GM19025 (cell line): Measurements from ENCODE around the gene IL1RAP.

Experiments
- ATAC-seq: cut with Tn5 transposase; IDR thresholded peaks from one replicate; pipeline ENCODE4 v1.9.1; 2021; ENCODE audit warnings: mild to moderate bottlenecking, low read depth, moderate library complexity; ENCODE audit not compliant: unreplicated experiment

The IL1RAP gene

DNA sequence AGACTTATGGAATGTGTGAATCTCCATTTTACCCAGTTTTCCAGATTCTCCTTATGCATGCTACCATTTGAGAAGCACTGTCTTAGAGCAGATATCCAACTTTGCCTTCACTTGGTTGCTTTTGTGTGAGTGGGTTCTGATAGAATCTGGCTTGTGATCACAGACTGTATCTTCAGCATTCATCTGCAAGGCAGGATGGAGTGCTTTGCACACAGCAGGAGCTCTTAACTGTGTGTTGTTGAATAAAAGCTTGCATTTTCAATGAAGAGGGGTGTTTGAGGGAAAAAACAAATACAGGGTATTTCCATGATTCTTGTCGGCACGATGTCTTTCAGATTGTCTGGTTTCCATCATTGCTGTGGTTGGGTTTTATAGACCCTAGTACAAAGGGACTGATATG, 24.4 kb downstream of the IL1RAP start:
- no peak for ATAC-seq

DNA sequence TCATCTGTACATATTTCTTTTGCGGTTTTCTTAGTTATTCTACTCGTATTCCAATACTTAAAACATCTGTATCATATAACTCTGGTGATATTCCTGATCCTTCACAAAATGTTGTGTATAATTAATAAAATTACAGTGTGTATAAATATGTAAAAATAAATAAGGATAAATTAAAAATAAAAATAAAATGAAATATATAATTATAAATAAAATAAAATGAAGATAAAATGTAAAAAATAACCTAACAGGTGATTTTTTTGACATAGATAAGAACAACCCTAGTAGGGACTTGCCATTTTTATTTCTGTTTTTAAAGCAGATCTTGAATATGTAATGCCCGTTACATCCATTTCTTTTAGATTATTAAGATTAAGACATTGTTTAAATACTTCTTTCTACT, 25.6 kb downstream of the IL1RAP start:
- ATAC-seq: no peak

DNA sequence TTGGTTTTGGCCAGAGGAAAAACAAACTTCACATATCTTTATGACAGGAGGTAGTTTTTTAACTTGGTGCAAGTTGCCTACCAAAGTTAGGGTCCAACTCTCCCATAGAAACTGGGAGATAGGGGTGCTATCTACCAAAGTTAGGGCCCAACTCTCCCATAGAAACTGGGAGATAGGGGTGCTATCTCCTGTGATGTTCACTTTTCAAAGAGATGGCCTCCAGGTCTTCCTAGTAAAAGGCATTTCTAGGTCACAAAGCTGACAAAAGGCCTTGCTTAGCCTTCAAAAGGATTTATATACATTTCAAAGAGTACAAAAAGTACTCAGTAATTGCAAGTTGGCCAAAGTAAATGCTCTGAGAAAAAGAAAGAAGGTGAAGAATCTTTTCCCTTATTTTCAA, 27.1 kb downstream of the IL1RAP start:
- ATAC-seq: no peak

DNA sequence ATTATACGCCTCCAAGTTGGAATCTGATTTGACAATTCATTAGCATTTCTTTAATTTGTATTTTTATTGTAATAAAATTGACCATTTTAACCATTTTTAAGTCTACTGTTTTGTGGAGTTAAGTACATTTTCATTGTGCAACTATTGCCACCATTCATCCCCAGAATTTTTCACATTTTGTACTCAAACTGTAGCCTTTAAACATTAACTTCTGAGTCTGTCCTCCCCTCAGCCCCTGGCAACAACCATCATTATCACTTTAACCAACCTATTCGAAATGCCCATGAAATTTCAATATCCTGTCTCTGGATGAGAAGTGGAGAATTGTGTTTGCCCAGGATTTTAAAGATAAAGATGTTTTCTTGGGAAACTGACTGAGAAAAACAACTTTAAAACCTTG, 27.7 kb downstream of the IL1RAP start:
- ATAC-seq: no peak

DNA sequence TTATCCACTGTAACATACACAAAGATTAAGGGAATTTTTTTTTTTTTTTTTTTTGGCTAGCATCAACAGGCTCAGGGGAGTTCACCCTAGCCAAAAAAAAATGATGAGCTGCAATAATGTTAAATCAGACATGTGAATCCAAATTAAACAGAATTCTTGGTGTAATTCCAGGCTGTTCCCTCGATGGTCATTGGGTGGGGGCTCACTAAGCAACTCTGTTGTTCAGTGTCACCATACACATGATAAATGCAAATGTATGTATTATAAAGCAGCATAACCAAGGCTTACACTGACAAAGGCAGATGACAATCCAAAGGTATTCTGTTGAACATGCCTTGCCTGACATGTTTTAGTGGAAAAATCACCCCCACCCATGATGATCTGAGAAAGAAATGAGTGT, 29.0 kb downstream of the IL1RAP start:
- ATAC-seq: no peak

DNA sequence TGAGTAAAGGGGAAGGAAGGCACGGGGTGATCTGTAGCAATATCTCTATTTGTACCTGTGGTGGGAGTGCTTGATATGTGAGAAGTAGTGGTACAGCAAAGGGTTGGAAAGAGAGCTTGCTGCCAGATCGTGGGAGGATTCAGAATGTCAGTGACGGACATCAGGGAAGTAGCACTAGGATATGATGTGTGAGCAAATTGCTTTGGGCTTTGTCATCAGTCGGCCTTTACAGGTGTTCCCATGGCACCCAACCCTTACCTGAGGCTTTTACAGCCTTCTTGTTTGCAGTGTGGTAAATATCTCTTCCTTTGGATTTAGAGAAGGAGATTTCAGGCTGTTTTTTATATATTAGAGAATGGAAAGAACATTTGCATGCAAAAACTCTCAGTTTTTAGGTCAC, 29.8 kb downstream of the IL1RAP start:
- no peak for ATAC-seq

DNA sequence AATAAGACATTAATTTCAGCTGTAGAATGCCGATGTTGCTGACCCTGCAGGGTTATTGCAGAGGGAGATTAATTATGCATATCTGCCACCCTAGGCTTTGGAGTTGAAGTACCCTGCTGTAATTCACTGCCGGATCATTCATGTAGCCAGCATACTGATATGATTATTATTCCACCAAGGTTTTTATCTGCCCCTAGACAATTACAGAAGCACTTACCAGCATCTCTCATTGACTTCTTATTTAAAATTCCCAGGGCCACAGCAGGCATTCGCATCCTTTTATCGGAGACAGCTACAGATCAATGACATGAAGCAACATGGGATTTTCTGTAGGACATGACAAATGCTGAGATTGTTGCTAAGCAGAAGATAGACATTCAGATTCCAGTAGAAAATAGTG, 31.3 kb downstream of the IL1RAP start:
- ATAC-seq: no peak

DNA sequence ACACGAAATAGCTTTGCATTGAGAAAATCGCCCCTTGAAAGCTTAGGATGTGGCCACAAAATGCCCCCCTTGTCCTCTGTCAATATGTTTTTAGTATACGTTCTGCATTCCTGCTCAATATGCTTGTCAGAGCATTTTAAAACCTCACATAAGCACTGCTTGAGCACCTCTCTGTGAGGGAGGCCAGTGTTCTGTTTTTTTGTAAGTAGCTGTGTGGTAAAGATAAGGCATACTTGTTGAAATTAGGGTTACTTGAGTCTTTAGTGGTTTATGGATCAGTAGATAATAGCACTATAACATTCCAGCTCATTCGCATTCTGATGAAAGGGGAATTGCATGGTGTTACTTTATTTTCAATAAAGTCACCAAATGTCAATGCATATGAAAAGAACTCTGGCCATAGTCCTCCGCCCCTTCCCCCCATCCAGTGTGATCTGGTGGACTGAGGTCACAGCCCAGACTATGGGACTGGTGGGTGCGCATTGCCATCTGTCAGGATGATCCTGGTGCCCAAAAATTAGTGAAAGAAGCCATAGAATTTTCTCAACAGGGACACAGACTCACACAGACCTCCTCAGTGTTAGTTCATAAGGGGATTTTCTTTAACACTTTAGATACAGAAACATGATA, 33.1 kb downstream of the IL1RAP start:
- ATAC-seq: no peak

DNA sequence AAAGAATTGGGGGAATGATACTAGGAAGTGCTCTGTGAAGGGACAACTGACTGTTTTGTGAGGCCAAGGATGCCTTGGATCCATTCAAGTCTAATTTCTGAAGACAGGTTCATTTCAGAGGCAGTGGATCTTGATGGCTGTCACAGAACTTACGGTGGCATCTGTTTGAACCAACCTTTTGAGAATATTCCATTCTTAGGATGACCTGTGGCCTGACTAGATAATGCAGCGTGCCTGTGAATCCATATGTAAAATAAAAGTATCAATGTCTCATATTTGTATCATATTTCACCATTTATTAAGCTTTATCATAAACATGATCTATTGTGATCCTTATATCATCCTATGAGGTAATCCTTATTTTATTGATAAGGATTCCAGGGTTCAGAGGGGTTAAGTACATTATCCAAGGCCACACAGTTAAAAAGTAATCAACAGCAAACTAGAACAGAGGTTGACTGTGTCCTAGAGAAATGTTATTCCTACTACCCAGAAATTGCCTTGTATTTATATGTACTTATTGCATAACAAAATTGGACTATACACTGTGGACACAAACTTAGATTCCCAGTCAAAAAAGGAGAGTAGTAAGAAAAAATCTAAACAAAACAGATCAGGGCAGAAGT, 34.3 kb downstream of the IL1RAP start:
- ATAC-seq: no peak

DNA sequence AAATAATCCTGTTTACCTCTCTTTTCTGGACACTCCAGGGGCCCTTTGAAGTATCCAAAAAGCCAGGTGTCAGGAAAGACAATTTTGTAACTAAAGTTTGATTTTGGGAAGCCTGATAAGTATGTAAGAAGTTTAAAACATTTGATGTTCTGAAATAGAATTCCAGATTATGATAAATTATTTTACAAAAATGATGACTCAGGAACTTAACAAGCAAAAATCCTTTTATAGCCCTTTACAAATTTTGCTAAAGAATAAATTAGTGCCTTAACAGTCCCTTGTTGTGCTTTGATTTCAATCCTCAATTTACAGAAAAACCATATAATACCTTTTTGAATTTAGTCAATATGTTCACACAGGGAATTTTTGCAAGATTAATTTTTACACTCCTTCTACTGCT, 38.1 kb downstream of the IL1RAP start:
- ATAC-seq: no peak

DNA sequence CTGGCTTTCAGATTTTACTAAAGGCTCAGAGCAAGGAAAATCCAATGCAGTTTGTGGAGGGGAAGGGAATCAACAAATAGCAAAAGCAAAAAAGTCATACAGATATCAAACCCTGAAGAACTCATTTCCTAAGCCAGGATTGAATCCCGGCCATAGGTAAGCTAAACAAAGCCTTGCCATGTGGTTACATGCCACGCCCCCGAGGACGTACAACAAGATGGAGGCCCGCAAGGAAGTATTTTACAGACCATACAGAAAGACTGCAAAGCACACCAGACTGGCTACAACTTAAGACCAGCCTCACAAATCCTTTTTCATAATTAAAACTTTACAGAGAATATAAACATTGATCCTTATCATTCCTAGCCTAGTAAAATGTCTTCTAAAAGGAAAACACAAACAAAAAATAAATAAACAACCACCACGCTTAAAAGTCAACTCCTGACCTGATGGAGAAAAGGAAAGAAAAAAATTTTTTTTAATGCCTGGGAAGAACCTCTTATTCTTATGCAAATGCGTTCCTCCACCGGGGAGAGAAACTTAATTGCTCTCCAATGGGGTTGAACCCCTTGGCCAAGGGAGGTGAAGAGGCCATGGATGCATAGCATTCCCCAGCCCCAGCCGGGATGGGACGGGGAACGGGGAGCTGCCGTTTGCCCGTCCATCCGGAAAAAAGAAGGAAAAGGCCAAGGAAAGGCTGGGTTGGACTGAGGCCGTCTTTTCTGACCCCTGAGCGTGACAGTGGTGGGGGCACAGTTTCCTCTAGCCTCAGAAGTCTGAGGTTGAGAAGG, 39.3 kb downstream of the IL1RAP start:
- no peak for ATAC-seq

DNA sequence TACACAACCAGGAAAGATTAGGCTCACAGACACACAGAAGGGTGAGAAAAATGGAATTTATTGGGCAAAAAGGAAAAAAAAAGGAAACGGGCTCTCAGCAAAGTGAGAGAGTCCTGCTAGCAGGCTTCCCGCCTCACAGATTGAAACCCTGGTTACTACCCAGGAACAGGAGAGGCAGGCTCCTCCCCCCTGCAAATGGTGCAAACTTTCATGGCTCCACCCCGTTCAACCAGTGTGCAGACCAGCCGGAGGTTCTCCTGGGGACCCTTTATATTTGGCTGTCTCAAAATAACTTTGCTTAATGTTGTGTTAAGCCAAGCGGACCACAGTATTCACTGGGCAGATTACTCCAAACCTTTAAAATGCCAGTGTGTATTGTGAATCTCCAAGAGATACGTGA, 40.3 kb downstream of the IL1RAP start:
- ATAC-seq: no peak

DNA sequence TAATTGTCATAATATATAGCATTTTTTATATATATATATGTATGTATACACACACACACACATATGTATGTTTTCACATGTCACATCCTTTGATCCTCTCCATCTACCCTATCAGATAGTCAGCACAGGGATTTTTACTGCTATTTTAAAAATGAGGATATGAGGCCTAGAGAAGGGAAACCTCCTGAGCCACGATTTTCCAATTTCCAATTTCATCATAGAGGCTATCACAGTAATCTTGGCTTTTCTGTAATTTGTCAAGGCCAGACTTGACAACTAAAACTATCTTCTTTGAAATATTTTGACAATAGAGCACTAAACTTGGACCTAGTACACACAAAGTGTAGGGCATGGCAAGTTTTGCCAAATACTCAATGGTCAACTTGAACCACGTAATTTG, 42.5 kb downstream of the IL1RAP start:
- ATAC-seq: no peak

DNA sequence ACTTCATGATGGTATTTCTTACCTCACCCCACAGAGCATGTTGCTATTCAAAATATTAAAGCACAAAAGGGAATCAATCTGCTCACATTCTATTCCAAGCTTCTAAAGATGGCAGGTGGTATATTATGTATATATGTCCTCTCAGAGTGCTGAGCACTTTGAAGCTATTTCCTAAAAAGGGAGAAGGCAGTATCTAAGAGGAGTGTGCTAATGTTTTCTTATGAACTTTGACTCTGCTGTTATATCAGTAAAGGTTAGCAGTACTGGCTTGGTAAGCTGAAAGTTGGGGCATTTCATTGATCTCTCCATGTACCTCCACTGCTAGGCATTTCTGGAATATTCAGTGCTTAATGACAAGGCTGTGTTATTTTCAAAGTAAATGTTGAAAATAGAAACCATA, 43.4 kb downstream of the IL1RAP start:
- no peak for ATAC-seq

DNA sequence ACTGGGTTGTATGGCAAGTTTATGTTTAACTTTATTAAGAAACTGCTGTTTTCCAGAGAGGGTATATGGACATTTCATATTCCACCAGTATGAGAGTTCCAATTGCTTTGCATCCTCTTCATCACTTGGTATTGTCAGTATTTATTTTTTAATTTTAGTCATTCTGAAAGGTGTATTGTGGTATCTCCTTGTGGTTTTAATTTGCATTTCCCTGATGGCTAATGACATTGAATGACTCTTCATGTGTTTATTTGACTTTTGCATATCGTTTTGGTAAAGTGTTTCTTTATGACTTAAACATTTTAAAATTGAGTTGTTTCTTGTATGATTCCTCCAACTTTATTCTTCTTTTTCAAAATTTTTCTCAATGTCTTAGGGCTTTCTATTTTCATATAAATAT, 44.4 kb downstream of the IL1RAP start:
- ATAC-seq: no peak

DNA sequence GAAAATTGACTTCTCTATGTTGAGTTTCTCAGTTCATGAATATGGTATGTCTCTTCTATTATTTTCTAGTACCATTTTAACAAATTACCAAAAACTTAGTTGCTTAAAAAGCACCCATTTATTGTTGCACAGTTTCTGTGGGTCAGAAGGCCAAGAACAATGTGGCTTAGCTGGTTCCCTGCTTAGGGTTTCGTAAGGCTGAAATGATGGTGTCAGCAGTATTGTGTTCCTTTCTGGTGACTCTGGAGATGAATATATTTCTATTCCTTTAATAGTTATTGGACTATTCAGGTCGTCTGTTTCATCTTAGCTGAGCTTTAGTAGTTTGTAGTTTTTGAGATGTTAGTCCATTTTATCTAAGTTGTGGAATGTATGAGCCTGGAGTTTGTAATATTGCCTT, 44.9 kb downstream of the IL1RAP start:
- ATAC-seq: no peak

DNA sequence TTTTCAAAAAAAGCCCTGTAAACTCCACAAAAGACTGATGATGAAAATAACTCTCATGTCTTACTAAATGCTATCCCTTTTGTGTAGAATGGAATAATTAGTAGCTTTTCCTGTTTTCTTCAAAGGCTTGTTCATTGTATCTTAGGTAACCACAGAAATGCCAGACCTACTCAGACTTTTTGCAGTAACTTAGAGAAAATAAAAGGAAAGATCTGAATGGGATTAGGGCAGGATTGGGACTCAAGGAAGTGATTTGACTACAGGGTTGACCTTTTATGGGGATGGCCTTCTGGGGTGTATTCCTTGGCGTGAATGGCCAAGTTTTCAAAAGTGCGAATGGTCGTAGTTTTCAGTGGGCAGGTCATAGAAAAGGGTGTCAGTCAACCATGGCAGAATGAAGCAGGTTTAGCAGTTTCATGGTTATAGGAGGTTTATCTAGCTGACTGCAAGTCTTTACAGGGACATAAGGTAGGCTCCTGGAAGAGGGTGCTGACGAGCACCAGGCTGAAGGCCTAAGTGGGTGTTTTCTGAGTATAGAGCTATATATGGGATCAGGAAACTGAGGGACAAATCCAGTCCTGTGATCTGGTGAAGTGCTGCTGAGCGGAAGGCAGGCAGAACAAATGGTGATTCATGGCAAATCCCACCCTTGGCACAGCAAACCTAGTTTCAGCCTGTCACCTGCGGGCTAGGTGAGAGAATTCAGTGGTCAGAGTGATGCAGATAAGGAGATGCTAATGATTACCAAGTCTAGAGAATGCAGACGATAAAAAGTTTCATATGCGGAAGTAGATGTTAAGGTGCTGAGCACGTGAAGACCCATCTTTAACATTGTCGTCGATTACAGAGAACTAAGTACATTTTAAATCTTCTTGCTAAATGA, 46.4 kb downstream of the IL1RAP start:
- ATAC-seq: no peak

DNA sequence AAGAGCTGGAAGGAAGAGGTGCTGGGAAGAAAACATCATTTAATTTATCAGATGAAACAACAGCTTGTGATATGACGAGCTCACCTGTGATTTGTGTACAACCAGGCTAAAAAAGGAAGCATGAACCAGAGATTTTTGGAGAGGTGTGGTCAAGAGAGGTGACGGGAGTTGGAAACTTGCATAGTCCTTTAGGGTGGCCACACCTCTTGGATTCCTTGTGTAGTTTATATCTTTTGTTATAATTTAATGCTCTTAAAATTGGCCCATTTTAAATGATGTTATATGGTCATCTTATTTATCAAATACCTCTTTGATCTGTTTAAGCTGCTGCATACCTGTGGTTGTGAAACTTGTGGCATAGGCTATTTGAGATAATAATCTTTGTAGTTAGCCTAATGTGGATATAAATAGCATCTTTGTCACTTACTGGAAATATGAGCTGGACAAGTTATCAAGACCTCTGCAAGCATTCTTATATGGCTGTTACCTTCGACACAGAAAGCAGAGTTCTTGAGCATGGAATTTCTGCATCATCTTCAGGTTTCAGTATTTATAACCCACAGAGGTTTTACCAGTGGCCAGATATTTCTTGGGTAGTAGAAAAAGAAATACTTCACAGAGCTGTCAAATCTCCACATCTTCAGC, 49.1 kb downstream of the IL1RAP start:
- no peak for ATAC-seq

DNA sequence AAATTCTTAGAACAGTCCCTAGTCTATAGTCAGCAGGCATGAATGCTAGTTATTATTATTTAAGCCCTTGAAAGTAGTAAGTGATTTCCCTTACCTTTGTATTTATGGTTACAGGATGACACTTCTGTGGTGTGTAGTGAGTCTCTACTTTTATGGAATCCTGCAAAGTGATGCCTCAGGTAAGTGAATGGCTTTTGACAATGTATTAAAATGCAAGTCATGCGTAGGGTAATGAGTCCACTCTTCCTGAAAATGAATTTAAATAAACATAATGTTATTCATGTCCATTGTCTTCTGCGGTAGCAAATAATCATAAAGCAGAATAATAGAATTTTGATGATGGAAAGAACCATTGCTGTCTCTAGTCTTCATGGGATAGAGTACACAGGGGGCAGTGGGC, 50.3 kb downstream of the IL1RAP start:
- ATAC-seq: no peak
